ENCODE measurements around the gene OR13C2.

OR13C2 gene

DNA sequence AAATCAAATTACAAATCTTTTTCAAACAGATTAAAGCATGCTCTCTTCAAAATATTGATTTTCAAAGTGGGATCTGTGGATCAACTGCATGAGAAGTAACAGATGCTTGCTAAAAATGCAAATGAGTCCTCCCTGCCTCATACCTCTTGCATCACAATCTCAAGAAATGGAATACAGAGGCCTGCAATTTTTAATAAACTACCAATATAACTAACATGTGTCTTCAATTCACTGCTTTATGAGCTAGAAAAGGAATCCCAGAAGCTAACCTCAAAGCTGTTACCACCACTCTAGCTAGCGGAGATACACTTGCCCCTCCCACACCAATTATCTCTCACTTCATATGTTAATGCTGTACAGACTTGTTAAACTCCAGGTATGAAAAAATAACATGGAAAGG lies 15.8 kb downstream of the OR13C2 start:
- H3K9ac ChIP-seq (ENCODE audit: low read depth, low read length): no peak overlapping the region
- no peaks in the 10 kb centered on the region for H3K9me3 ChIP-seq (replicated peaks; ENCODE audit: low read length)
- no peaks in the 10 kb centered on the region for H3K4me1 ChIP-seq (ENCODE audit: control insufficient read depth, insufficient read depth, low read length)
- H3K4me3 ChIP-seq (ENCODE audit: low read length): no peak overlapping the region
- H3K36me3 ChIP-seq (ENCODE audit: insufficient read depth, low read length): no peaks in the 10 kb centered on the region
- H3K27me3 ChIP-seq (ENCODE audit: control insufficient read depth, insufficient read depth, low read length): no peaks in the 10 kb centered on the region
- H3K4me2 ChIP-seq (ENCODE audit: low read length): no peak overlapping the region

DNA sequence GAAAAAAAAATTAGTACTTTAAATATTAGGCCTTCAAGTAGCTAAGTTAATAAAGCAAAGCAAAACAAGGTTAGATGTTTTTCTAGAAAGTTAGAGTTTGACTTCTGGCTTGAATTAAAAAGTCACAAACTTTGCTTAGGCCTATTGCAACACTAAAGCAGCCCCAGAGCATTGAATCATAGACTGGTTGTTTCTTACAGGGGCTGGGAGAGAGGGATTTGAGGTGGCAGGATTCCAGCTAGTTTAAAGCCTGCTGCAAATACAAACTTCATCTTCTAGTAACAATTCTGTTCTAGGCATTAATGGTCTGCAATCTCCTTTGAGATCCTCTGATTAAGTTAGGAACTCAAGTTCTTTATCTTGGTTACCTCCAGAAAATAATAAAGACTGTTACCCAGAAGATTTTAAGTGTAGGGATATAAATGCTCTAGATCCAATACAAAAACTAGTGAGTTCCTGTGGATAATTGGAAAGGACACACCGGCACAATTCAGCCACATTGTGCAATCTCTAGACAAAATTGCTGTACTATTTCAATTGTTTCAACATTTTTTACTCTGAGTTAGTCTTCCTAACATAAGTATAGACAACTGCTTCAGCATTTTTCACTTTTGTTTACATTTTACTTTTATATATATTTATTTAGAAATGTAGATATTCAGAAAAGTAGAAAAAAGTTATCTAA lies 18.8 kb downstream of the OR13C2 start:
- no peak overlapping the region for H3K4me2 ChIP-seq (ENCODE audit: low read length)
- no peak overlapping the region for H3K9ac ChIP-seq (ENCODE audit: low read depth, low read length)
- no peak overlapping the region for H3K4me3 ChIP-seq (ENCODE audit: low read length)
- H3K27me3 ChIP-seq (ENCODE audit: control insufficient read depth, insufficient read depth, low read length): no peaks in the 10 kb centered on the region
- H3K36me3 ChIP-seq (ENCODE audit: insufficient read depth, low read length): no peaks in the 10 kb centered on the region
- H3K9me3 ChIP-seq (replicated peaks; ENCODE audit: low read length): no peaks in the 10 kb centered on the region
- H3K4me1 ChIP-seq (ENCODE audit: control insufficient read depth, insufficient read depth, low read length): no peaks in the 10 kb centered on the region

DNA sequence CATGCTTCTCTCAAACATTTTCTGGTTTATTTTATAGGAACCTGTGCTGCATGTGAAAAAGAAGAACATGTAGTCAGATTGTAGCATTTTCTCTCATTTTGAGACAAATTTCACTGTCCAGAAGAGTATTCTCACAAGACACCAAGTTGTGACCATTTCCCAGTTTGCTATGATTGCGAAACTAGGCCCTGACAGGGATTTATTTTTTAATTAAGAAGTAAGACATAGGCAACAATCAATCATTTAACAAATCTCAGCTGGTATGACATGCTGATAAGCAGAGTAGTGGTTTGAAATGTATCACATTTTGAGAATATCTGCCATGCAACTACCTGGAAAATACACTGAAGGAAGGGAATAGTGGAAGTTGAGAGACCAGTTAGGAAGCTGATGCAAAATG lies 24.9 kb downstream of the OR13C2 start:
- no peaks in the 10 kb centered on the region for H3K27me3 ChIP-seq (ENCODE audit: control insufficient read depth, insufficient read depth, low read length)
- no peaks in the 10 kb centered on the region for H3K9me3 ChIP-seq (replicated peaks; ENCODE audit: low read length)
- H3K9ac ChIP-seq (ENCODE audit: low read depth, low read length): no peak overlapping the region
- H3K4me2 ChIP-seq (ENCODE audit: low read length): no peak overlapping the region
- no peaks in the 10 kb centered on the region for H3K4me1 ChIP-seq (ENCODE audit: control insufficient read depth, insufficient read depth, low read length)
- H3K36me3 ChIP-seq (ENCODE audit: insufficient read depth, low read length): no peaks in the 10 kb centered on the region
- H3K4me3 ChIP-seq (ENCODE audit: low read length): no peak overlapping the region

DNA sequence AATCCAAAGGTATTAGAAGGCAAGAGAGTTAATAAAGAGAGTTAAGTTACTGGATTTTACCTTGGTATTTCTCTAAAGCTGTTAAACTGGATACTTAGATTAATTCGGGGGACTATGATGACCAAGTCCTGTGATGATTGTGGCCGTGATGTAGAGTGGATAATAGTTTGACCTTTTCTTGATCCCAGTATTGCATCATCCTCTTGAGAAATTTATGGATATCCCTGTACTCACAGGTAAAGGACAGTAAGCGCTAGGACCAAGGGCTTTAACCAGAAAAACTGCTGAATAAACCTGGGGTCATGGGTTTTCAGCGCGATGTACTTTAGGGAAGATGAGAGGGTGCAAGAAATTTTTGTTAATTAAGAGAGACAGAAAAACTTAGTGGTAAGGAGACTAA lies 28.2 kb downstream of the OR13C2 start:
- Histone ChIP-seq H3K27me3 (ENCODE audit: control insufficient read depth, insufficient read depth, low read length) (no peaks in the 10 kb centered on the region), H3K4me1 (ENCODE audit: control insufficient read depth, insufficient read depth, low read length) (no peaks in the 10 kb centered on the region), H3K9me3 (replicated peaks; ENCODE audit: low read length) (no peaks in the 10 kb centered on the region), H3K4me3 (ENCODE audit: low read length) (no peak overlapping the region), H3K9ac (ENCODE audit: low read depth, low read length) (no peak overlapping the region), H3K36me3 (ENCODE audit: insufficient read depth, low read length) (no peaks in the 10 kb centered on the region), H3K4me2 (ENCODE audit: low read length) (no peak overlapping the region)

DNA sequence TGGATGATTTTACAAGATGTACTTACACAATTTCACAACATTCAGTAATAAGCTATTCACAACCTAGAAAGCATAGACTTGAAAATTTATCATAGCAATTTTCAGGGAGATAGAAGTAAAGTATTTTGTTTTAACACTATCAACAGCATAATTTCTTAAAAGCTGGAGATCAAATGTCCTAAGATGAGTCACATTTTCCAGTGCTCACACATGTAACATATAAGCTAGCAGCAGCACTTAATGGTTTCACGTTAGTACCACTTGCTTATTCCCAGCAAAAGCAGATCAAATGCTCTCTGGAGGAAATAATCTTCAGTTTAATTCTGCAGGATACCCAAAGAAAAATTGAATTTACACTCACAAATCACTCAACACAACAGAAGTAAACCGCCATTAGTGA lies 30.0 kb downstream of the OR13C2 start:
- Histone ChIP-seq H3K4me3 (ENCODE audit: low read length) (no peak overlapping the region), H3K9ac (ENCODE audit: low read depth, low read length) (no peak overlapping the region), H3K36me3 (ENCODE audit: insufficient read depth, low read length) (no peaks in the 10 kb centered on the region), H3K27me3 (ENCODE audit: control insufficient read depth, insufficient read depth, low read length) (no peaks in the 10 kb centered on the region), H3K4me1 (ENCODE audit: control insufficient read depth, insufficient read depth, low read length) (no peaks in the 10 kb centered on the region), H3K4me2 (ENCODE audit: low read length) (no peak overlapping the region), H3K9me3 (replicated peaks; ENCODE audit: low read length) (no peaks in the 10 kb centered on the region)

DNA sequence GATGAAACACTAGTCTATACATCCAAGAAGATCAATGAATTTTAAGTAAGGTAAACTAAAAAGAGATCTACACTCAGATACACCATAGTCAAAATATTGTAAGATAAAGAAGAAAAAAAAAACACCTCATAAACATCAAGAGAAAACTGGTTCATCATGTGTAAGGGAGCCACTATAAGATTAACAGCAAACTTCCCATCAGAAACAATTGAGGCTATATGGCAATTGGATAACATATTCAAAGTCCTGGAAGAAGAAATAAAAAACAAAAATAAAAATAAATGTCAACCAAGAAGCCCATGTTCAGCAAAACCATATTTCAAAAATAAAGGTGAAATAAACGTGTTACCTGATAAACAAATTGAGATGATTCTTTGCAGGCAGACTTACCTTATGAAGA lies 32.8 kb downstream of the OR13C2 start:
- Histone ChIP-seq H3K4me2 (ENCODE audit: low read length) (no peak overlapping the region), H3K9ac (ENCODE audit: low read depth, low read length) (no peak overlapping the region), H3K9me3 (replicated peaks; ENCODE audit: low read length) (no peaks in the 10 kb centered on the region)

DNA sequence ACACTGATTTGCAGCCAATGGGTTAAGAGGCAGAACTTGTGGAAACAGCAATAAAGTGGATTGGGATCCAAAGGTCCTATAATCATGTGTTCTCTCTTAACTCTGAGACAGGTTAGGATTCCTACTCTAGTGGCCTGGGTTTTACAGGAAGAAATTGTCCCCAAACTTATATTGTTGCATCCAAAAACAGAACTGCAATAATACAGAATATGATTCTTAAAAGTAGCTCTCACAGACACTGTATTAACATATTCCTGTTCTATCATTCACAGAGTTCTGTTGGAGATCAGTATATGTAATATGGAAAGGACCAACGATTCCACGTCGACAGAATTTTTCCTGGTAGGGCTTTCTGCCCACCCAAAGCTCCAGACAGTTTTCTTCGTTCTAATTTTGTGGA lies 36.6 kb downstream of the OR13C2 start, which contains the start of gene OR13C8:
OR13C8 (plus strand) TSS at position 301 of the 400 bp plus-strand sequence; CDS start at position 301, 0 bp downstream.
- no peak within 1 kb of the TSS for H3K9ac ChIP-seq (ENCODE audit: low read depth, low read length)
- no peak within 1 kb of the TSS for H3K4me2 ChIP-seq (ENCODE audit: low read length)
- H3K9me3 ChIP-seq (replicated peaks; ENCODE audit: low read length): no peaks in the 10 kb centered on the region
- no peaks in the 10 kb centered on the region for H3K27me3 ChIP-seq (ENCODE audit: control insufficient read depth, insufficient read depth, low read length)
- no peaks in the 10 kb centered on the region for H3K4me1 ChIP-seq (ENCODE audit: control insufficient read depth, insufficient read depth, low read length)
- H3K4me3 ChIP-seq (ENCODE audit: low read length): no peak within 1 kb of the TSS
- no peaks in the 10 kb centered on the region for H3K36me3 ChIP-seq (ENCODE audit: insufficient read depth, low read length)

More for the DNA sequence above, 32.8 kb downstream of the OR13C2 start:
- H3K36me3 ChIP-seq (ENCODE audit: insufficient read depth, low read length): no peaks in the 10 kb centered on the region
- no peaks in the 10 kb centered on the region for H3K4me1 ChIP-seq (ENCODE audit: control insufficient read depth, insufficient read depth, low read length)
- H3K4me3 ChIP-seq (ENCODE audit: low read length): no peak overlapping the region
- H3K27me3 ChIP-seq (ENCODE audit: control insufficient read depth, insufficient read depth, low read length): no peaks in the 10 kb centered on the region

GRCh38 chr9:104564358-104564757 lies 41.1 kb downstream of the OR13C2 start:
- Histone ChIP-seq H3K4me1 (ENCODE audit: control insufficient read depth, insufficient read depth, low read length) (no peaks in the 10 kb centered on the region), H3K27me3 (ENCODE audit: control insufficient read depth, insufficient read depth, low read length) (no peaks in the 10 kb centered on the region), H3K4me2 (ENCODE audit: low read length) (no peak overlapping the region), H3K9me3 (replicated peaks; ENCODE audit: low read length) (no peaks in the 10 kb centered on the region), H3K4me3 (ENCODE audit: low read length) (no peak overlapping the region), H3K36me3 (ENCODE audit: insufficient read depth, low read length) (no peaks in the 10 kb centered on the region), H3K9ac (ENCODE audit: low read depth, low read length) (no peak overlapping the region)

- H3K36me3 ChIP-seq (ENCODE audit: insufficient read depth, low read length): no peaks in the 10 kb centered on the region
- no peaks in the 10 kb centered on the region for H3K9me3 ChIP-seq (replicated peaks; ENCODE audit: low read length)
- H3K4me3 ChIP-seq (ENCODE audit: low read length): no peak overlapping the region
- H3K9ac ChIP-seq (ENCODE audit: low read depth, low read length): no peak overlapping the region
- H3K4me2 ChIP-seq (ENCODE audit: low read length): no peak overlapping the region
- H3K4me1 ChIP-seq (ENCODE audit: control insufficient read depth, insufficient read depth, low read length): no peaks in the 10 kb centered on the region
- no peaks in the 10 kb centered on the region for H3K27me3 ChIP-seq (ENCODE audit: control insufficient read depth, insufficient read depth, low read length)
Observed at GRCh38 chr9:104556830-104557634, 48.4 kb downstream of the OR13C2 start.

DNA sequence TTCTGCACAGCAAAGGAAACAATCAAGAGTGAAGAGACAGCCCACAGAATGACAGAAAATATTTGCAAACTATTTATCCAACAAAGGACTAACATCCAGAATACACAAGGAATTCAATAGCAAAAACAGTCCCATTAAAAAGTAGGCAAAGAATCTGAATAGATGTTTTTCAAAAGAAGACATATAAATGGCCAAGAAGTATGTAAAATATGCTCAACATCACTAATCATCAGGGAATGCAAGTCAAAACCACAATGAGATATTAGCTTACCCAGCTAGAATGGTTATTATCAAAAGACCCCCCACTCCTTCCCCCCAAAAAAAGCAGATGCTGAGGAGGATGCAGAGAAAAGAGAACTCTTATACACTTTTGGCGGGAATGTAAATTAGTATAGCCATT lies 49.9 kb downstream of the OR13C2 start:
- no peaks in the 10 kb centered on the region for H3K9me3 ChIP-seq (replicated peaks; ENCODE audit: low read length)
- H3K9ac ChIP-seq (ENCODE audit: low read depth, low read length): no peak overlapping the region
- no peaks in the 10 kb centered on the region for H3K36me3 ChIP-seq (ENCODE audit: insufficient read depth, low read length)
- H3K4me3 ChIP-seq (ENCODE audit: low read length): no peak overlapping the region
- H3K4me2 ChIP-seq (ENCODE audit: low read length): no peak overlapping the region
- H3K4me1 ChIP-seq (ENCODE audit: control insufficient read depth, insufficient read depth, low read length): no peaks in the 10 kb centered on the region
- H3K27me3 ChIP-seq (ENCODE audit: control insufficient read depth, insufficient read depth, low read length): no peaks in the 10 kb centered on the region

Data from skeletal muscle satellite cell (primary cell).